PC-3 (cell line): Measurements from ENCODE around the gene MANBA. TPM values are rescaled to one million over a fixed set of nuclear protein-coding genes. Genes with fewer than 3 reads are reported as not detected.

ENCODE experiments used
- ATAC-seq: fragments of 200-7000 bp; cut with Tn5 transposase; 2 replicates; pipeline ENCODE4 v1.9.1; 2020; ENCODE audit warnings: mild to moderate bottlenecking, moderate library complexity
- BruUV-seq: library from RNA; stranded (reverse); fragments of 400-500 nt; replicated peaks from 2 replicates; lab custom pipeline; 2021; lab: Mats Ljungman, UMichigan
- CTCF ChIA-PET: fragments of 300-600 bp; sonication (Branson Sonifier 250); formaldehyde crosslinking; loops from one replicate; lab custom pipeline; 2022; ENCODE audit warnings: antibody characterized with exemption; lab: Charles Lee
- POLR2A ChIA-PET: fragments of 300-600 bp; sonication (Branson Sonifier 250); formaldehyde crosslinking; loops from one replicate; lab custom pipeline; 2022; ENCODE audit warnings: antibody characterized with exemption; ENCODE audit not compliant: unreplicated experiment; lab: Charles Lee
- DNase-seq: peaks from one replicate; pipeline ENCODE4 v3.0.0-alpha.2; 2015
- H2AFZ ChIP-seq: fragments of 300-600 bp; sonication (generic); 2 replicates; pipeline ENCODE4 v1.6.0; 2016; ENCODE audit warnings: antibody characterized with exemption, low read length
- H3F3A ChIP-seq: fragments of 300-600 bp; sonication (generic); one replicate; pipeline ENCODE4 v1.6.0; 2017; ENCODE audit warnings: antibody characterized with exemption, low read length, control low read depth, mild to moderate bottlenecking; ENCODE audit not compliant: unreplicated experiment
- H3K27ac ChIP-seq: fragments of 300-600 bp; sonication (generic); 2 replicates; pipeline ENCODE4 v1.5.1; 2016; ENCODE audit warnings: mild to moderate bottlenecking, low read length
- H3K27me3 ChIP-seq: fragments of 300-600 bp; sonication (generic); 2 replicates; pipeline ENCODE4 v1.6.1; 2016; ENCODE audit warnings: low read length, mixed read lengths
- H3K36me3 ChIP-seq: fragments of 300-600 bp; sonication (generic); 2 replicates; pipeline ENCODE4 v1.6.1; 2016; ENCODE audit warnings: low read depth, mixed run types, low read length, mixed read lengths
- H3K4me1 ChIP-seq: fragments of 300-600 bp; sonication (generic); 2 replicates; pipeline ENCODE4 v1.5.1; 2016; ENCODE audit warnings: low read length; ENCODE audit not compliant: insufficient read depth
- H3K4me2 ChIP-seq: fragments of 300-600 bp; sonication (generic); 2 replicates; pipeline ENCODE4 v1.6.0; 2016; ENCODE audit warnings: low read length
- H3K4me3 ChIP-seq: fragments of 300-600 bp; sonication (generic); 2 replicates; pipeline ENCODE4 v1.5.1; 2016; ENCODE audit warnings: mild to moderate bottlenecking, low read length, mixed read lengths
- H3K79me2 ChIP-seq: fragments of 300-600 bp; sonication (generic); 2 replicates; pipeline ENCODE4 v1.6.1; 2017; ENCODE audit warnings: low read length, mixed read lengths
- H3K9ac ChIP-seq: fragments of 300-600 bp; sonication (generic); 2 replicates; pipeline ENCODE4 v1.6.0; 2016; ENCODE audit warnings: mild to moderate bottlenecking, low read length
- H3K9me2 ChIP-seq: fragments of 300-600 bp; sonication (generic); replicated peaks from 2 replicates; pipeline ENCODE4 v1.6.1; 2016; ENCODE audit warnings: mixed run types, low read length, mixed read lengths
- H3K9me3 ChIP-seq: fragments of 300-600 bp; sonication (generic); 2 replicates; pipeline ENCODE4 v1.6.1; 2016; ENCODE audit warnings: low read length, mixed read lengths
- H4K20me1 ChIP-seq: fragments of 300-600 bp; sonication (generic); 2 replicates; pipeline ENCODE4 v1.6.1; 2016; ENCODE audit warnings: low read length, mixed read lengths
- EZH2 ChIP-seq: fragments of 300-600 bp; sonication (generic); IDR thresholded peaks from one replicate; pipeline ENCODE4 v1.6.1; 2017; ENCODE audit warnings: antibody characterized with exemption, mild to moderate bottlenecking, low read length; ENCODE audit not compliant: unreplicated experiment
- EZH2phosphoT487 ChIP-seq: fragments of 300-600 bp; sonication (generic); IDR thresholded peaks from 2 replicates; pipeline ENCODE4 v1.6.1; 2018; ENCODE audit warnings: mild to moderate bottlenecking, antibody characterized with exemption, low read length, borderline replicate concordance
- intact Hi-C: fragments of 100-400 bp; cut with micrococcal nuclease; formaldehyde crosslinking; loops from 2 replicates; pipeline ENCODE4 v1.9.0; 2023
- total RNA-seq: library from RNA; depleted of rRNA; stranded (reverse); fragments of >200 nt; gene quantifications from 2 replicates; pipeline ENCODE4 v1.2.3, GENCODE V29; 2014
- TF ChIP-seq, protein P1 (sequence below): fragments of 300-600 bp; sonication (generic); conservative IDR thresholded peaks from 2 replicates; pipeline ENCODE4 v1.5.1; 2017; ENCODE audit warnings: antibody characterized with exemption, low read depth, mild to moderate bottlenecking, low read length

MANBA gene
- total RNA-seq, 1 experiment from 2014 or later = 20.9 TPM

DNA sequence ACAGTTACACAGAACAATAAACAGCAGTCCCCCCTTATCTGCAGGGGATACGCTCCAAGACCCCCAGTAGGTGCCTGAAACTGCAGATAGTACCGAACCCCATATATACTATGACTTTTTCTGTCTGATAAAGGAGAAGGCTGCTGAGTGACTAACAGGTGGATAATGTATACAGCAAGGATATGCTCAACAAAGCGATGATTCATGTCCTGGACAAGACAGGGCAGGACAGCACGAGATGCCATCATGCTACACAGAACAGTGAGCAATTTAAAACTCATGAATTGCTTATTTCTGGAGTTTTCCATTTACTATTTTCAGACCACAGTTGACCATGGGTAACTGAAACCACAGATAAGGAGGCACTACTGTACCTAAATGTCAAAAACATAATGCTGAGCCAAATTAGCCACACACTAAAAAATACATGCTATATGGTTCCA is 76.1 kb downstream of the MANBA start:
- ATAC-seq (peak; percentile 76), DNase-seq (peak; percentile 55)
- Histone ChIP-seq H3K4me2 (no peak overlapping the region), H2AFZ (no peak overlapping the region), H3K9me3 (no peaks in the 10 kb centered on the region), H3K27ac (peak overlapping the region; percentile 23; the same call in 1 of the 2 replicates), H4K20me1 (no peaks in the 10 kb centered on the region), H3K79me2 (no peaks in the 10 kb centered on the region), H3K9ac (no peak overlapping the region), H3K9me2 (no peaks in the 10 kb centered on the region), H3K36me3 (no peaks in the 10 kb centered on the region), H3K4me3 (no peak overlapping the region), H3K4me1 (peaks cover 27% of the 10 kb centered on the region), H3F3A (no peaks in the 10 kb centered on the region), H3K27me3 (no peaks in the 10 kb centered on the region)
- CTCF ChIA-PET = no interaction called here
- no TSS peak for BruUV-seq
- intact Hi-C loops = loop anchor here (10.0 kb wide), 1 partner anchor 50 kb away; no protein-coding TSS in a partner anchor
- POLR2A ChIA-PET = no interaction called here
- no peak for TF ChIP-seq EZH2
- TF ChIP-seq, protein P1, sequence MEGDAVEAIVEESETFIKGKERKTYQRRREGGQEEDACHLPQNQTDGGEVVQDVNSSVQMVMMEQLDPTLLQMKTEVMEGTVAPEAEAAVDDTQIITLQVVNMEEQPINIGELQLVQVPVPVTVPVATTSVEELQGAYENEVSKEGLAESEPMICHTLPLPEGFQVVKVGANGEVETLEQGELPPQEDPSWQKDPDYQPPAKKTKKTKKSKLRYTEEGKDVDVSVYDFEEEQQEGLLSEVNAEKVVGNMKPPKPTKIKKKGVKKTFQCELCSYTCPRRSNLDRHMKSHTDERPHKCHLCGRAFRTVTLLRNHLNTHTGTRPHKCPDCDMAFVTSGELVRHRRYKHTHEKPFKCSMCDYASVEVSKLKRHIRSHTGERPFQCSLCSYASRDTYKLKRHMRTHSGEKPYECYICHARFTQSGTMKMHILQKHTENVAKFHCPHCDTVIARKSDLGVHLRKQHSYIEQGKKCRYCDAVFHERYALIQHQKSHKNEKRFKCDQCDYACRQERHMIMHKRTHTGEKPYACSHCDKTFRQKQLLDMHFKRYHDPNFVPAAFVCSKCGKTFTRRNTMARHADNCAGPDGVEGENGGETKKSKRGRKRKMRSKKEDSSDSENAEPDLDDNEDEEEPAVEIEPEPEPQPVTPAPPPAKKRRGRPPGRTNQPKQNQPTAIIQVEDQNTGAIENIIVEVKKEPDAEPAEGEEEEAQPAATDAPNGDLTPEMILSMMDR = no peak
- no peak for TF ChIP-seq EZH2phosphoT487

- no peaks in the 10 kb centered on the region for H3K27me3 ChIP-seq
- no peaks in the 10 kb centered on the region for H3K9me3 ChIP-seq
- ChIA-PET CTCF (no interaction called here), POLR2A (no interaction called here)
- no peak for ATAC-seq
- H2AFZ ChIP-seq = no peak overlapping the region
- no peaks in the 10 kb centered on the region for H4K20me1 ChIP-seq
- H3K4me1 ChIP-seq = peaks cover 29% of the 10 kb centered on the region
- H3F3A ChIP-seq = no peaks in the 10 kb centered on the region
- no peak overlapping the region for H3K4me3 ChIP-seq
- no peak for DNase-seq
- H3K36me3 ChIP-seq = no peaks in the 10 kb centered on the region
- intact Hi-C loops = loop anchor here (10.0 kb wide), 1 partner anchor 51 kb away; no protein-coding TSS in a partner anchor
- no peaks in the 10 kb centered on the region for H3K9me2 ChIP-seq
- H3K9ac ChIP-seq = no peak overlapping the region
- no peak overlapping the region for H3K4me2 ChIP-seq
- no TSS peak for BruUV-seq
- no peaks in the 10 kb centered on the region for H3K79me2 ChIP-seq
- no peak overlapping the region for H3K27ac ChIP-seq
- TF ChIP-seq EZH2 (no peak), EZH2phosphoT487 (no peak)
- TF ChIP-seq, protein P1 = no peak
Observed at GRCh38 chr4:102683881-102684609, 76.7 kb downstream of the MANBA start.
